HG02973 (cell line): ENCODE measurements around the gene CCDC134.

Experiments used
- ATAC-seq: cut with Tn5 transposase; IDR thresholded peaks from one replicate; pipeline ENCODE4 v1.9.1; 2021; ENCODE audit warnings: moderate library complexity; ENCODE audit not compliant: unreplicated experiment

The CCDC134 gene

DNA sequence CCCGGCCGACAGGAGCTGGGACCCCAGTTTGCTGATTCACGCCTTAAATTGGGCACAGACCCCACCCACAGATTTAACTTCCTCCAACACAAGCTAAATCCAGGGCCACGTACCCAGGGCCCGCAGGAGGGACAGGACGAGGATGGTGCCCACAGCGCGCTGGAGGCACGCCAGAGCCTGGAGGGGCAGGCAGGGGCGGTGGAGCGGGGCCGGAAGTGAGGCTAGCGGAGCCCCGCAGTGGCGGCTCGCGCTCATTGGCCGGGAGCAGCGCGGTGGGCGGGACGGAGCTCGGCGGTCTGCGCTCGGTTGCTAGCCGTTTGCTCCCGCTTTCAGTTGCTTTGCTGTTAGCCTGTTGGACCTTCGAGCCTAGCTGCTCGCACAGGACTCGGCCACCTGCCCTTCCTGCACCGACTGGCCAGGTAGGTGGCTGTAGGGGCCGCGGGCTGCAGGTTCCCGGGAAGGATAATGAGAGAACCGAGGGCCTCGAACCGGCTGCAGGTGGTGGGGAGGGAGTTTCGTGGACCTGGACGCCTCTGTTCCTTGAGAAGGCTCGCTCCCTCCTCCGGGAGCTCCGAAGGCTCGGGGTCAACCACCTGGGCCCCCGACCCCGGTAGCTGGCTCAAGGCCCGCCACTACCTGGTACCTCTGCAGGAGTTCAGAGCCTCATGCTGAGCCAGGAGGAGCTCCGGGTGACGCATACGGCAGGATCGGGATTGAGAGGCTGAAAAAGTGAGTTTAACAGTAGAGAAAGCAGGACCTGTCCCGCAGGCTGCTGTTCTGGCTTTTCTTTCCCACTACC is at the start of gene CCDC134:
Gene CCDC134 (plus strand): TSS at position 332 of the 799 bp plus-strand sequence. CDS start 8,212 bp downstream, outside the sequence.
- peak; percentile 82 for ATAC-seq

DNA sequence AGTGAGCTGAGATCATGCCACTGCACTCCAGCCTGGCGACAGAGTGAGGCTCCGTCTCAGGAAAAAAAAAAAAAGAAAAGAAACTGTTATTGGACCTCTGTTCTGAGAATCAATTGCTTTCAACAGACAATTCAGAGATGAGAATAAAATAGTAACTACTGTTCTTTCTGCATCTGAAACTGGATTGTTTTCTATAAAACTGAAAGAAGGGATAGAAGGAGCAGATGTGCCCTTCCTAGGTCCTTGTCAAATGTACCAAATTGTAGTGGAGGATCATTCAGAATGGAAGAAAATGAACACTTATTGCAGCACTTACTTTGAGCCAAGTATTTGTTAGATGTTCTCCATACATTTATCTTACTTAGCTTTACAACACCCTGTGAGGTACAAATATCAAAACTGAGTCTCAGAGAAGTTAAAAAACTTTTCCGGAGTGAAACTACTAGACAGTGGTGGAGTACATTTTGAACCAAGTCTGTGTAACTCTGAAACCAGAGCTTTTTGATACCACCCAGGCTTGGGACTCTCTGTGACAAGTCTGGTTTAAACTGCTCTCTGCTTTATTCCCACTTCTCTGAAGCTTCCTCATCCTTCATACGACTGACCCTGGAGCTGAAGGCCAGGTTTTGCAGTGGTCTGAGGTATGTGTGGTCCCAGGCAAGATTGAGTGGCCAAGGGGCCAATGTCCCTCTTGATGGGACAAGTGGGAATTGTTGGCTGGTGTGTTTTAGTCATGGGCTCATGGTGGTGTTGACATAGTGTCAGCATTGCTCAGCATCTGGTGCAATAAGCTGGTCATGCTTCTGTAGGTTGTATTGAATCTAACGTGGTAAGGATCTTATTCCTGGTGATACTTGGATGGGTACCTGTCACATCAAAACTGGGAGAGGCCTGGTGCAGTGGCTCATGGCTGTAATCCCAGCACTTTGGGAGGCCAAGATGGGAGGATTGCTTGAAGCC is 48.2 kb upstream of the CCDC134 start:
- no peak for ATAC-seq

DNA sequence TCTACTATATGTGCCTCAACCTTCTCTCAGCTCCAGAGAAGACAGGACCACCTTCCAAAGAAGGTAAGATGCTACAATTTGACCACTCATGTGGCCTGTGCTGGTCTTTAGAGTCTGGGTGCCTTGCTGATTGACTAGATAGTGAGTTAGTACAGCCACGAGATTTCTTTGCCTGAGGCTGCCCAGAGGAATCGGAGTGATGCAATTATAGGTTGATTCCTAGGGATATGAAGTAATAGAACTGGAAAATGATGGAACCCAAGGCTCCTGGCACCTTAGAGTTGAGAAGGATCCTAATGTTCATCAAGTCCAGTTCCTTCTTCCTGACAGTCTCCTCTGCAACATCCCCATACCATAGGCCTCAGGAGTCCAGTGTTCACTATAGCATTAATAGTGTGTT is 46.5 kb upstream of the CCDC134 start:
- no peak for ATAC-seq

DNA sequence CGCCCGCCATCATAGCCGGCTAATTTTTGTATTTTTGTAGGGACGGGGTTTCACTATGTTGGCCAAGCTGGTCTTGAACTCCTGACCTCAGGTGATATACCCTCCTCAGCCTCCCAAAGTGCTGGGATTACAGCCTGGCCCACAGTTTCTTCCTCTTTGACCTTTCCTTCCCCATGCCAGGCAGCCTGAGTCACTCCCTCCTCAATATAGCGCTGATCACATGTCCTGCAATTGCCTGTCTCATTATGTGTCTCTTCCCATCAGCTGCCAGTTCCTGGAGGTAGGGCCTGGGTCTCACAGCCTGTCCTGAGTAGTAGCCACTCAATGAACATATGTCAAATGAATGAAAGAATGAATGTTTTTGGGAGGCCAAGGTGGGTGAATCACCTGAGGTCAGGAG is 43.0 kb upstream of the CCDC134 start:
- ATAC-seq, result no peak

DNA sequence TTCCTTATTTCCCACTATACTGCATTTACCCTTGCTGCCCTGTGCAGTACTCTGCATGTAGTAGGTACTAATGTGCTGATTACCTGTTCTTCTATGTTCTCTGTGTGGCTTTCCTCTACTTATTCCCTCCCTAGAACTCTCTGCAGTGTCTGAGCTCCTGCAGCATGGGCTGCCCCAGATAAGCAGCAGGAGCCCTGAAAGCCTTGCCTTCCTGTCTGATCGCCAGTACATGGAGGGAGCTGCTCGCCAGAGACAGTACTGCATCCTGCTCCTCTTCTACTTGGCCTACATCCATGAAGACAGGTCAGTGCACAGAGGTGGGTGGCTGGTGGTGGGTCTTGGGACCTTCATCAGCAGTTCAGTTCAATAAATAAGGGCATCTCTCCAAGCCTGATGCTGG is 42.2 kb upstream of the CCDC134 start:
- ATAC-seq, result no peak

DNA sequence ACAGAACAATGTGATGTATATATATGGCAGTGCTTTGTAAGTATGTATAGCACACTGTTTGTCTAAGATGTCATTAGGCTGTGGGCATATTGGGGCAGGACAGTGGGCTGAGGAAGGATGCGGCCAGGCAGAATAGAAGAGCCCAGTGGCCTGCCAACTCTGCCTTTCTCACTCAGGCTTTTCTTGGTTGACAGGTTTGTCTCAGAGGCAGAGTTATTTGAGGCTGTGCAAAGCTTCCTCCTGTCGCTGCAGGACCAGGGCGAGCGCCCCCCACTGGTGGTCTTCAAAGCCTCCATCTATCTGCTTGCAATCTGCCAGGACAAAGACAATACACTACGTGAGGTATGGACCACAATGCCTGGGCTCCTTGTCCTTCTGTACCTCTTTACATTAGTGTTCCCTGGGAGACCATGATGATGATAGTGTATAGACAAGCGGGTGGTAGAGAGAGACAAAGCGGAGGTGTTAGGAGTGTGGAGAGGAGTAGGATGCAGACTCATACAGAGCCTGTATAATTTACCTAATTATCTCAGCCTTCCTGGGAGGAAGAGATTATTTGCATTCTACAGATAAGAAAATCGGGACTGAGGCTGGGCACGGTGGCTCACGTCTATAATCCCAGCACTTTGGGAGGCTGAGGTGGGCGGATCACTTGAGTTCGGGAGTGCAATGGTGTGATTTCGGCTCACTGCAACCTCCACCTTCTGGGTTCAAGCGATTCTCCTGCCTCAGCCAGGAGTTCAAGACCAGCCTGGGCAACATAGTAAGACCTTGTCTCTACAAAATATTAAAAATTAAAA is 37.3 kb upstream of the CCDC134 start:
- no peak for ATAC-seq

DNA sequence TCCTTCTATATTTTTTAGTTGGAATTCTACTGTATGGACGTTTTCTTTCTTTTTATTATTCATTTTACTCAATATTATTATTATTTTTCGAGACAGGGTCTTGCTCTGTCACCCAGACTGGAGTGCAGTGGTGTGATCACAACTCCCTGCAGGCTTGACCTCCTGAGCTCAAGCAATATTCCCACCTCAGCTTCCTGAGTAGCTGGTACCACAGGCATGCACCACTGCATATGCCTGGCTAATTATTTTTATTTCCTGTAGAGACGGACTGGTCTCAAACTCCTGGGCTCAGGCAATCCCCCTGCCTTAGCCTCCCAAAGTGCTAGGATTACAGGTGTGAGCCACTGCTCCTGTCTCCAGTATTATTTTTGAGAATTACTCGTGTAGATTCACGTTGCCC is 34.0 kb upstream of the CCDC134 start:
- no peak for ATAC-seq

DNA sequence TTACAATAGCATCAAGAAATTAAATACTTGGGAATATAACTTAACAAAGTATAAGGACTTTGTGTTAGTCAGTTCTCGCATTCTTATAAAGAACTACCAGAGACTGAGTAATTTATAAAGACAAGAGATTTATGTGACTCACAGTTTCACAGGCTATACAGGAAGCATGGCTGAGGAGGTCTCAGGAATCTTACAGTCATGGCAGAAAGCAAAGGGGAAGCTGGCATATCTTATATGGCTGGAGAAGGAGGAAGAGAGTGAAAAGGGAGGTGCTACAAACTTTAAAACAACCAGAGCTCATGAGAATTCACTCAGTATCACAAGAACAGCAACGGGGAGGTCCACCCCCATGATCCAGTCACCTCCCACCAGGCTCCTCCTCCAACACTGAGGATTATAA is 32.0 kb upstream of the CCDC134 start:
- no peak for ATAC-seq

DNA sequence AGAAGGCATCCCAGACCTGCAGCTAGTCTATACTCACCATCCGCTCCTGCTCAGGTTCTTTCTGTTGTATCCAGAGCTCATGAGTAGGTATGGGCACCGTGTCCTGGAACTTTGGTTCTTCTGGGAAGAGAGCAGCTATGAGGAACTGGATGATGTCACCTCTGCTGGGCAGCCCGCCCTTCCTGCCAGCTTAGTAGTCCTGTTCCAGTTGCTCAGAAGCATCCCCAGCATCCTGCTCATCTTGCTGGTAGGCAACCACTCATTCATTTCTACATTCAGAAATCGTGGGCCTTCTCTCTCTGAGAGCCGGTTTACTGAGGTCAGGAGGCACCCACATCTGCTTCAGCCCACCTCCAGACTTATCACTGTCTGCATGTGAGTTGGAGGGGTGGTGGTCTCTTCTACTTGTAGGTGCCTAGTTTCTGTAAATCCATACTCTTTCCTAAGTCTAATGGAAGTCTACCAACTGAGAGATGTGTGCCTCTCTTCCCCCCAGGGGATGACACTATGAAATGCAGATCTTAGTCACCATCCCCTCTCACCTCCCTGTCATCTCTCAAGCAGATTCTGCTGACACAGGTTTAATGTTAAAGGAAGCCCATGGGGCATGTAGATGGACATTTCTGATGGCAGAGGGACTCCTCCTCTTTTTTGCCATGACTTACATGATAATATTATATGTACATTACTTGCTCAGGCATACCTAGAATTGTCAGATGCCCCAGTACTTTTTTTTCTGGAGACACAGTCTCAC is 29.6 kb upstream of the CCDC134 start:
- ATAC-seq, result no peak

DNA sequence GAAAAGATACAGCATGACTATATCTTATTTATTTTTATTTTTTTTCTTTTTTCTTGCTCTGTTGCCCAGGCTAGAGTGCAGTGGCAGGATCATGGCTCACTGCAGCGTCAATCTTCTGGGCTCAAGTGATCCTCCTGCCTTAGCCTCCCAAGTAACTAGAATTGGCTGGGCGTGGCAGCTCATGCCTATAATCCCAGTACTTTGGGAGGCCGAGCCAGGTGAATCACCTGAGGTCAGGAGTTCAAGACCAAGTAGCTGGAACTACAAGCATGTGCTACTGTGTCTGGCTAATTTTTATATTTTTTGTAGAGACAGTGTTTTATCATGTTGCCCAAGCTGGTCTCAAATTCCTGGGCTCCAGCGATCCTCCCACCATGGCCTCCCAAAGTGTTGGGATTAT is 28.3 kb upstream of the CCDC134 start:
- ATAC-seq, result no peak

DNA sequence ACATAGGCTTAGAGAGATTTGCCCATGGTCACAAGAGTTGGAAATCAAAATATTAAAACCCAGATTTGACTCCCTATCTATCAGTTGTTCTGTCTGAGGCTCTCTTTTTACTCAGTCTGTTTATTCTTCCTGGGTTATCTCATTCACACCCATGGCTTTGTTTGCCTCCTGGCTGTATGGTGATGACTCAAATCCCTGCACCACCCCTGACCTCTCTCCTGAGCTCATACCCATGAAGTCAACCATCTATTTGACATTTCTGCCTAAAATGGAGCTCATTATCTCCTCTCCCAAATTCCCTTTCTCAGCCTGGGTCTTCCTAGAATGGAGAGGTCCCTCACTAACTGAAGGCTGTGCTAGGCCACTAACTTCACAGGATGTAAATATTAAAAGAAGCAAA is 27.8 kb upstream of the CCDC134 start:
- ATAC-seq, result no peak

DNA sequence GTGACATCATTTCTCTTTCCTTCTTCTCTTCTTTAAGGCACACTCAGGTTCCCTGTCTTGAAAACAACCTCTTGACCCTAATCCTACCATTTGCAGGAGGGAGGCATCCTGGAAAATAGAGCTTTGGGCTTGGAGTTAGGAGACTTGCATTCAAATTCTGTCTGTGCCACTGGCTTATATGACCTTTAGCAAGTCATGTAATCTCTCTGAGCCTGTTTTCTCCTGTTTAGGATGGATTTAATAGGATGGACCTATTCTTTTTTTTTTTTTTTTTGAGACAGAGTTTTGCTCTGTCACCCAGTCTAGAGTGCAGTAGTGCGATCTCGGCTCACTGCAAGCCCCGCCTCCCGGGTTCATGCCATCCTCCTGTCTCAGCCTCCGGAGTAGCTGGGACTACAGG is 25.1 kb upstream of the CCDC134 start:
- ATAC-seq, result no peak

DNA sequence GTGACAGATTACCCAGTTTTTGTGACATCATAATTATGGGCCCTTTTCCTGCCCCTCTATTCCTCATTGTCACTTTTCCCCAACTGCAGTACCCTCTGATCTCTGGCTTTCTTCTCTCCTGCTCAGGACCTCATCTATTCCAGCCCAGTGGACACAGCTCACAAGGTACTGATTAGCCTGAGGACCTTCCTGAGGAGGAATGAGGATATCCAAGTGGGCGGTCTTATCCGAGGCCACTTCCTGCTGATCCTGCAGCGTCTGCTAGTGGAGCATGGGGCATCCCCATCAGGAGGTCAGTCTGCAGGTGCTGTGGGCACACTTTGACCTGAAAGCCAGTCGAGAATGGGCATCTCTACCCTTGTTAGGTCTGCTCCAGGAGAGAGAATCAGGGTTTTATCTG is 24.5 kb upstream of the CCDC134 start:
- no peak for ATAC-seq

DNA sequence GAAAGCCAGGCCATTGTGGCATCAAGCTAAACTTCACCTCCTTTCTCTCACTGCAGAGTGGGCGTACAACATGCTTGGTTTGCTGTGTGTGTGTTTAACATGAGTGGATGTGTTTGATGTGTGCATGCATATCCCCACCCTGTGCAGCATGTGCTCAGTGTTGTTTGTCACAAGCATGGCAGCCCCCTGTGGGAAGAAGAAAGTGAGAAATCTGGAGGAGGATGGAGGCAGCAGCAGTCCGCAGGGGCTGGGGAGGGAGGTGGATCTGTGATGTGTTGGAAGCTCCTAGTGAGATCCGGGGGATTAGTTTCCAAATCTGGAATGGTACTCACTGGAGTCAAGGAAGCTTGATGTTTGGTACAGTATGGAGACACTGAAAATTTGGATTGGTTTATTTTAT is 24.1 kb upstream of the CCDC134 start:
- no peak for ATAC-seq

DNA sequence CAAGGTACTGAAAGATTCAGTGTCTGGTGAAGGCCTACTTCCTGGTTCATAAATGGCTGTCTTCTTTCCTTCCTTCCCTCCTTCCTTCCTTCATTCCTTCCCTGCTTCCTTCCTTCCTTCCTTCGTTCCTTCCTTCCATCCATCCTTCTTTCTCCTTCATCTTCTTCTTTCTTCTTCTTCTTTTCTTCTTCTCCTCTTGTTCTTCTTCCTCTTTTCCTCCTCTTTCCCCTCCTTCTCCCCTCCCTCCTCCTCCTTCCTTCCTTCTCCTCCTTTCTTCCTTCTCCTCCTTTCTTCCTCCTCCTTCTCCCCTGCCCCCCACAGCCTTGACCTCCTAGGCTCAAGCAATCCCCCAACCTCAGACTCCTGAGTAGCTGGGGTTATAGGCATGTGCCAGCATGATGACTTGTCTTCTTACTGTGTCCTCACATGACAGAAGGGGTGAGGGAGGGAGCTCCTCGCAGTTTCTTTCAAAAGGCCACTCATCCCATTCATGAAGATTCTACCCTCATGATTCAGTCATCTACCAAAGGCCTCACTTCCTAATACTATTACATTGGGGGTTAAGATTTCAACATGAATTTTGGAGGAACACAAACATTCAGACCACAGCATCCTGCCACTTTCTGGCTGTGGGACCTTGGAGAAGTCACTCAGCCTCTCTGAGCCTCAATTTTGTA is 22.6 kb upstream of the CCDC134 start:
- ATAC-seq, result no peak

DNA sequence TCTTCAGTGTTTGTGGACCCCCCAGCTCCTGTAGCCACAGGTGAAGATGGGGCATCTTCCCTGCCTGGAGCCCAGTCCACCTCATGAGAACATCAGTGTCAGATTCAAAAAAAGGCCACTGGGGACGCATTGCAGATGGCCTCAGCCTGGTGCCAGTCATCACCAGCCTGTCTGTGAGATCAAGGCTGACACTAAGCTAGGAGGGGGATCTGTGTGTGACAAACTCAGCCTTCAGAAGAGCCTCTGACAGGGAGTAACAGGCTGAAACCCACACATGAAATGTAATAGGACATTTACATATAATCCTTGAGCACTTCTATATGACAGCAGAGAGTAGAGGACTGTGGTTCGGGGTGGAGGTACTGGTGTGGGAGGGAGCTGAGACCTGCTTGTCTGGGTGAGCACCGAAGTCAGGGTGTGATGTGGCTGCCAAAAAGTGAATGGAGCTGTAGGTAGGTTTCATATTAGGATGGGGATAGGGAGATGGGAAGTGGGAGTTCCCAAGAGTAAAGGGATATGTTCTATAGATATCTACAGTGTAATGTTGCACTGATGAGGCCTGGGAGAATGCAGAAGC is 20.5 kb upstream of the CCDC134 start:
- no peak for ATAC-seq

DNA sequence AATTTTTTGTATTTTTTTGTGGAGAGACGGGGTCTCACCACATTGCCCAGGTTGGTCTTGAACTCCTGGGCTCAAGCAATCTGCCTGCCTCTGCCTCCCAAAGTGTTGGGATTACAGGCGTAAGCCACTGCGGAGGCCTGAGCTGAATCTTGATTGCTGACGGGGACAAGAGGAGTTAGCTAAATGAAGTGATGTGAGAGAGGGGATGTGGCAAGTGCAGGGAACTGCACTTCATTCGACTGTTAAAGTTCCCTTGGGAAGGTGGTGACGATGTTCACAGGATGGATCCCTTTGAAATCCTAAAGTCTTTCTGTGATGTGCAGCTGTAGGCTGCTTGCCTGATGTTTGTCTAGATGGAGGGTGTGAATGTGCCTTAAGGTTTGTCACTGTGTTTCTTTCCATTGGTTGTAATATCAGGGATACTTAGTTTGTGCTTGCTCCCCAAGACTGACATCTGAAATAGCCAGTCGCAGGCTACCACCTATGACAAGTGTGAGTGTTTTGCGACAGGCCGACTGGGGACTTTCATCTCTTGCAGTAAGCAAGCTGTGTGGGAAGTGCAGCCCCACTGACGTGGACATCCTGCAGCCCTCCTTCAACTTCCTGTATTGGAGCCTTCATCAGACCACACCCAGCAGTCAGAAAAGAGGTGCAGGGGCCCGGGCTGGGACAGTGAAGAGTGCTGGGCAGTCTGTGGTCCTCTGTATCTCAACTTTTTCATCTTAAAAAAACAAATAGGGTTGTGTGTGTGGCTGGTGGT is 19.6 kb upstream of the CCDC134 start:
- ATAC-seq, result peak; percentile 78

DNA sequence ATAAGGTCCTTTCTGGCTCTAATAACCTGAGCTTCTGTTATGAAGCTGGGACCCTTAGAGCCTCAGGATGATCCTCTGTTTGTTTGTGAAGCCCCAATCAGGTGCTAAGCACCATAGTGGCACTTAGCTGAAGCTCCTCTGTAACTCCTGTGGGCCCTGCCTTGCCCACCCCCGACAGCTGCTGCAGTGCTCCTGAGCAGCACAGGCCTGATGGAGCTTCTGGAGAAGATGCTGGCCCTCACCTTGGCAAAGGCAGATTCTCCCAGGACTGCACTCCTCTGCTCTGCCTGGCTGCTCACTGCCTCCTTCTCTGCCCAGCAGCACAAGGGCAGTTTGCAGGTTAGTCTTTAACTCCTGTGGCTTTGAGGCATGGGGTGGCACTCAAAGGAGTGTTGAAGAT is 19.0 kb upstream of the CCDC134 start:
- peak; percentile 8 for ATAC-seq

DNA sequence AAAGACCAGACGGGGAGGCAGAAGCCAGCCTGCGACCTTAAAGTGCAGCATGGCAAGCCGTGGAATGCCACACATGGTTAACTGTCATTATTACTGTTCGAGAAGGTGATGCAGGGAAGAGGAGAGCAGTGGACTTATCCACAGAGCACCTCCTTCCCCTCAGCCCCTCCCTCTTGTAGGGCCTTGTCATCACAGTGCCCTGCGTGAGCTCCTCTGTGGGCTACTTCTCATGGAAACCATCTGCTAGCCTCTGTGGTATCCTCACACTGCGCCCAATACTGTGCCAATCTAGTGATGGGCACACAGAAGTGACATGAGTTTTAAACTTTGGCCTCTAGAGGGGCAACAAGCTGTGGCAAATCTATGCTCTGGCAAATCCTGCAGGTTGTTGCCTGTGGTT is 18.2 kb upstream of the CCDC134 start:
- ATAC-seq, result no peak
